Dendritic cell treated with granulocyte-macrophage colony-stimulating factor and Interleukin-4, amounts not matched to agents 40 ng/mL and 50 ng/mL, for 4 days (primary cell): ENCODE results near the gene ANAPC15.
A peak's percentile ranks its signal among the peaks of the same experiment; 100 is the strongest.
"Not testable (repeated sequence)": the region's sequence is repeated elsewhere in the genome, so short reads cannot be mapped to it uniquely, and the experiment has no call there.

Experiments used
- H3K27ac Mint-ChIP-seq: one replicate; pipeline ENCODE4 v1.8.0; 2022; ENCODE audit warnings: mild to moderate bottlenecking, mixed read lengths
- H3K27me3 Mint-ChIP-seq: one replicate; pipeline ENCODE4 v1.8.0; 2022; ENCODE audit warnings: mild to moderate bottlenecking, mixed read lengths
- H3K36me3 Mint-ChIP-seq: one replicate; pipeline ENCODE4 v1.8.0; 2022; ENCODE audit warnings: low read depth, mixed read lengths
- H3K4me1 Mint-ChIP-seq: one replicate; pipeline ENCODE4 v1.8.0; 2022; ENCODE audit warnings: low read depth, mixed read lengths
- H3K4me3 Mint-ChIP-seq: one replicate; pipeline ENCODE4 v1.8.0; 2022; ENCODE audit warnings: mild to moderate bottlenecking, moderate library complexity, mixed read lengths
- H3K9me3 Mint-ChIP-seq: one replicate; pipeline ENCODE4 v1.8.0; 2022; ENCODE audit warnings: mixed read lengths
- intact Hi-C: fragments of 100-400 bp; cut with micrococcal nuclease; formaldehyde crosslinking; loops from one replicate; pipeline ENCODE4 v1.15.0; 2022

Gene ANAPC15

DNA sequence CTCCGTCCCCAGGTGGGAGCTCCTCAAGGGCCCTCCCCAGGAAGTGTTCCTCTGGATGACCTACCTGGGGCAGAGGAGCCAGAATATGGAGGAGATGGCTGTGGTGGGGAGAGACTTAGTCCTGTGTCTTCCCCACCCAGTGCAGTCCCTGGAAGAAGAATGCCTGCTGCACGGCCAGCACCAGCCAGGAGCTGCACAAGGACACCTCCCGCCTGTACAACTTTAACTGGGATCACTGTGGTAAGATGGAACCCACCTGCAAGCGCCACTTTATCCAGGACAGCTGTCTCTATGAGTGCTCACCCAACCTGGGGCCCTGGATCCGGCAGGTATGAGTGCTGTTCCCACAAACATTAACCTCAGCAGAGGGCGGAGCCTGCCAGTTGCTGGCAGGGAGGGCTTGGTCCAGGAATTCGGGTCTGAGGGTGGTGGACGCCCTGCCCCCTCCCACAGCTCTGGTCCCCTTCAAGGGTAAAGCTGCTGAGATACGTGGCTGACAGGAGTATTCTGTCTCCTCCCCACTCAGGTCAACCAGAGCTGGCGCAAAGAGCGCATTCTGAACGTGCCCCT lies 26.4 kb upstream of the ANAPC15 start:
- H3K36me3 Mint-ChIP-seq, result no peaks in the 10 kb centered on the region
- H3K27ac Mint-ChIP-seq, result no peak overlapping the region
- peaks cover 9% of the 10 kb centered on the region for H3K9me3 Mint-ChIP-seq
- H3K27me3 Mint-ChIP-seq, result no peaks in the 10 kb centered on the region
- H3K4me3 Mint-ChIP-seq, result no peak overlapping the region
- peaks cover 71% of the 10 kb centered on the region for H3K4me1 Mint-ChIP-seq
- intact Hi-C loops, result no loop called here

DNA sequence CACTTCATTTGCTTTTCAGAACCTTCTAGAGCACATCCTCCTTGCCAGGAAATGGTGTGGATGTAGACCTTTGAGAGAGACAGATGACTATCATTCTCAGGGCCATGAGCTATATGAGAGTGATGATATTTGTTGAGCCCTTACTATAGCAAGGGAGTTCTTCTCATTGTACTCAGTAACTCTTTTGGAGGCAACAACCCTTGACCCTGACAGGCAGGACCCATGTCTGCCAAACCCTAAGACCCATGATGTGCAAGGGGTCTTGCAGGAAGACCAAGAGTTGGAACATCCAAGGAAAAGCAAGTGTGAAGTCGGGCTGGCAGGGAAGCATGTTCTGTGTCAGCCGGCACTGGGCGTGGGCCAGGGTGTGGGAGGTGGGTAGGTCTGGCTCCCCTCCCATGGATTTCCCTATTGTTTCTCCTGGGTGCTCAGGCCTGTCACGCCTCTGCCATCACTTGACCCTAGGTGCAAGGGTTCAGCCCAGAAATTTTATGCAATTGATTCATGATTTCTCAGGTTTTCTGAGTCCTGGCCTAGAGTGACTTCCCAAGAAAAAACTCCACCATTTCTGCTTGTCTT lies 24.3 kb upstream of the ANAPC15 start:
- intact Hi-C loops, result no loop called here
- Mint-ChIP-seq H3K4me1 (peaks cover 81% of the 10 kb centered on the region), H3K27me3 (no peaks in the 10 kb centered on the region), H3K27ac (peak overlapping the region; percentile 73), H3K36me3 (no peaks in the 10 kb centered on the region), H3K9me3 (peaks cover 9% of the 10 kb centered on the region), H3K4me3 (no peak overlapping the region)

DNA sequence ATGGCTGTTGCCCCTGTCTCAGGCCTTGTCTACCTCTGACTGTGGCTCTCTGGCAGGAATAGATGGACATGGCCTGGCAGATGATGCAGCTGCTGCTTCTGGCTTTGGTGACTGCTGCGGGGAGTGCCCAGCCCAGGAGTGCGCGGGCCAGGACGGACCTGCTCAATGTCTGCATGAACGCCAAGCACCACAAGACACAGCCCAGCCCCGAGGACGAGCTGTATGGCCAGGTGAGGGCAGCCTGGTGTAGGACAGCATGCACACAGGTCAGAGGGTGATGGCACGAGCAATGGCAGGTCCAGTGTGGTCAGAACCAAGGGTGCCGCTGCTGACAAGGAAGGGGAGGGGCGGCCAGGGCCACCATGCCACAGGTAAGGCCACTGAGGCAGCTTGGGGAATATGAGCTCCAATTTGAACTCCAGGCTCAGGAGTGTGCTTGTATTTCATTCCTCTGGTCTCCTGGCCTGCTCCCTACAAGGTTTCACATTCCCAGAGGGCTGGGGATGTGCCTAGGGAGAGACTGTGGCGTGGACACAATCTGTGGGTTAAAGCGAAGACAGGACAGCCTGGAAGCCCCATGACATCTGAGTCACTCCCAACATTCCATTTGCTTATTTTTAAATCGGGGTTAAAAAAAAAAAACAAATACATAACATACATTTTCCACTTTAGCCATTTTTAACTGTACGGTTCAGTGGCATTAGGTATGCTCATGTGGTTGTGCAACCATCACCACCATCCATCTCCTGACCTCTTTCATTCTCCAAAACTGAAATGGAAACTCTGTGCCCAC lies 23.6 kb upstream of the ANAPC15 start:
- no peaks in the 10 kb centered on the region for H3K27me3 Mint-ChIP-seq
- no peaks in the 10 kb centered on the region for H3K36me3 Mint-ChIP-seq
- H3K4me3 Mint-ChIP-seq, result no peak overlapping the region
- H3K27ac Mint-ChIP-seq, result peak overlapping the region; percentile 73
- H3K9me3 Mint-ChIP-seq, result peaks cover 9% of the 10 kb centered on the region
- intact Hi-C loops, result no loop called here
- H3K4me1 Mint-ChIP-seq, result peaks cover 74% of the 10 kb centered on the region

DNA sequence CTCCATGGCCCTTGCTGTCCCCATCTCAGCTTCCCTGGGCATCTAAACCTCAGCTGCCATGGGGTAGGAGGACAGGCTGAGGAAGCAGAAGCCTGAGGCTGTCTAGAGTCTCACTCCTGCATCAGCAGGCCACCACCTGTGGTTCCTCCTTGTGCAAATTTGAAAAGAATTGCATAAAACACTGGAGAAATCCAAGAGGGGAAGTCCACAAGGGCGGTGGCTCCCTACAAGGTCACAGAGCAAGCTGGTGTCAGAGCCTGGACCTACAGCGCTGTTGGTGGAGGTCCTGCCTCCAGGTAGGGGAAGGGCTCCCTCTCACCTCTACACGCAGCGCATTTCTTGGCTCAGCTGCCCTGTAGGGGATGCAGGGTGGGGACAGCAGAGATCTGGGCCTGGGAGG lies 23.0 kb upstream of the ANAPC15 start, which contains the start of gene FOLR3:
Gene FOLR3, plus strand, starts transcription at position 253 of the 400 bp plus-strand sequence. CDS start 228 bp downstream, outside the sequence.
- H3K9me3 Mint-ChIP-seq, H3K4me3 Mint-ChIP-seq, H3K27me3 Mint-ChIP-seq, H3K36me3 Mint-ChIP-seq, intact Hi-C loops: not testable (repeated sequence)
- Mint-ChIP-seq H3K27ac (peak within 1 kb of the TSS; percentile 73), H3K4me1 (peaks cover 68% of the 10 kb centered on the region)

DNA sequence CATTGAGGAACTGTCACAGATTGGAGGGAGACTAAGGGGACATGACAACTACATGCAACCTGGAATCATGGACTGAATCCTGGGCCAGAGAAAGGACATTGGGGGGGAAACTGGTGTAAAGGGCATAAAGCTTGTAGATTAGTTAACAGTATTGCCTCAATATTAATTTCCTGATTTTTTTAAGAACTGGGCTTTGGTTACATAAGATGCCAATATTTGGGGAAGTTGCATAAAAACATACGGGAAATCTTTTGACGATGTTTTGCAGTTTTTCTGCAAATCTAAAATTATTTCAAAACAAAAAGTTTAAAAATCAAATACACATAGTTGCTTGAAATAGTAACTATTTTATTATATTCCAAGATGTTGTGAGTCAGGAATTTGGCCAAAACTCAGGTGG lies 20.2 kb upstream of the ANAPC15 start:
- peaks cover 54% of the 10 kb centered on the region for H3K4me1 Mint-ChIP-seq
- H3K4me3 Mint-ChIP-seq, result no peak overlapping the region
- H3K36me3 Mint-ChIP-seq, result peaks cover 11% of the 10 kb centered on the region
- intact Hi-C loops, result no loop called here
- peaks cover 23% of the 10 kb centered on the region for H3K9me3 Mint-ChIP-seq
- H3K27ac Mint-ChIP-seq, result peak overlapping the region; percentile 83
- no peaks in the 10 kb centered on the region for H3K27me3 Mint-ChIP-seq

DNA sequence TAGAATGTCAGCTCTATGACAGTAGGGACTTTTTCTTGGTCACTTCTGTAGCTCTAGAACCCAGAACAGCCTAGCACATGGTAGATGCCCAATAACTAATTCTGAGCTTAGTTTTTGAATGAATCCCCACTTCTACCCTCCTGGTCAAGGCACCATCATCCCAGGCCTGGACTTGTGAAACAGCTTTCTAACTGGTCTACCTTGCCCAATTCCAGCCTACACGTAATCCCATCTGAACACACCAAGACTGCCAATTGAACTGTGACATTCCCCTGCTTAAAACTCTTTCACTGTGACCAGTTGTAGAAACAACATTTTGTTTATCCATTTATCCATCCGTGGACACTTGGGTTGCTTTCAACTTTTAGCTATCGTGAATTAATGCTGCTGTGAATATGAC lies 16.9 kb upstream of the ANAPC15 start:
- H3K27me3 Mint-ChIP-seq, result no peaks in the 10 kb centered on the region
- H3K4me1 Mint-ChIP-seq, result peaks cover 30% of the 10 kb centered on the region
- intact Hi-C loops, result no loop called here
- H3K4me3 Mint-ChIP-seq, result no peak overlapping the region
- H3K9me3 Mint-ChIP-seq, result peaks cover 14% of the 10 kb centered on the region
- no peak overlapping the region for H3K27ac Mint-ChIP-seq
- peaks cover 11% of the 10 kb centered on the region for H3K36me3 Mint-ChIP-seq

DNA sequence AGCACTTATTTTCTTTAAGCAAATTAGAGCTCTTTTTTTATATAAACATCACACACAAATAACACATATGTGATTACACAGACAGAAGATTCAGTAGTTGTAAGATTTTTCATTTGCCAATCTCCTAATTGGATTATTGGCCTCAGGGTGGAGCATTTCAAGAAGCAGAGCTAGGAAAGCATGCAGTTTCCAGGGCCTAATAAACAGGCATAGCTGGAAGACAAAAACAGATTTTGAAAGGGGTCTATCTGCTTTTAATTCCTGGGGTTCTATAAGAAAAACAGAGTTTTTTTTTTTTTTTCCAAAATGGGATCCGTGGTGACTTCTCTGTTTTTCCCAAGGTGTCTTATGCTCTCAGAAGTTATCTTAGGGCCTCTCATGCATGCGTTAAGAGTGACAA lies 15.4 kb upstream of the ANAPC15 start:
- Mint-ChIP-seq H3K9me3 (peaks cover 14% of the 10 kb centered on the region), H3K27me3 (no peaks in the 10 kb centered on the region), H3K4me1 (peaks cover 34% of the 10 kb centered on the region), H3K4me3 (no peak overlapping the region), H3K36me3 (peaks cover 11% of the 10 kb centered on the region), H3K27ac (no peak overlapping the region)
- intact Hi-C loops, result no loop called here

DNA sequence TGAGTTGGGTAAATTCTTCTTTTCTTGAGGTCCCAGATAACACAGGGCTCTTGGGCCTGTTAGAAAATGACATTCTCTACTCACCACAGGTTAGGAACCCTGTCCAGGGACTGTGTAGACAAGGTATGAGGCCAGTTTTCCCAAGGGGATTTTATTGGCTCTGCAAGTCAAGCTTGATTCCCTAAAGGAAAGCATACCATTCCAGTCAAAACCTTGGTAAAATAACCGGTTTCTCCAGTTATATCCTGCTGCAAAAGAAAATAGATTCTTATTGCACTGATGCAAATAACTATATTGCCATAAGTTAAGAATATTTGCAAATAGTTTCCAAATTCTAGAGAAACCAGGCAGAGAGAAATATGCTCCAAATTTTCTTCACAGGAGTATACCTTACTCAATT lies 13.5 kb upstream of the ANAPC15 start:
- Mint-ChIP-seq H3K9me3 (peaks cover 14% of the 10 kb centered on the region), H3K4me1 (peaks cover 25% of the 10 kb centered on the region), H3K27me3 (no peaks in the 10 kb centered on the region), H3K4me3 (no peak overlapping the region), H3K27ac (no peak overlapping the region), H3K36me3 (peaks cover 11% of the 10 kb centered on the region)
- intact Hi-C loops, result no loop called here

DNA sequence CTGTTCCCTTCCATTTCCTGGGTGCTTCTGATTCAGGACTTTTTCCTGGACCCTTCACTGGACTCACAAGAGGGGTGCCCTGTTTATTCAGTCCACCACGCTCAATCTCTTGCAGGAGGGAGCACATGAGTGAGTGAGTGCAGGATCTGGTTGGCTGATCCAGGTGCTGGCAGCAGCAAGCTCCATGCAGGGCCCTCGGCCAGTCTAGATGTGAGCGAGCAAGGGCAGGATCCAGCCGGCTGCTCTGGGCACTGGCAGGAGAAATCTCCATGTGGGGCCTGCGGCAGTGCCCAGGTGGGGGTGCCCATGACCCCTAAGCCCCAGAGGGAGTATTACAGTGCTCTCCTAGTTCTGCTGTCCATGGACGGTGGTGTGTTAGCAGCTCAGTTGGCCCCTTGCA lies 11.6 kb upstream of the ANAPC15 start:
- Mint-ChIP-seq H3K27me3 (no peaks in the 10 kb centered on the region), H3K4me1 (peaks cover 27% of the 10 kb centered on the region), H3K4me3 (no peak overlapping the region), H3K9me3 (peaks cover 10% of the 10 kb centered on the region), H3K27ac (peak overlapping the region; percentile 21), H3K36me3 (peaks cover 8% of the 10 kb centered on the region)
- intact Hi-C loops, result no loop called here

DNA sequence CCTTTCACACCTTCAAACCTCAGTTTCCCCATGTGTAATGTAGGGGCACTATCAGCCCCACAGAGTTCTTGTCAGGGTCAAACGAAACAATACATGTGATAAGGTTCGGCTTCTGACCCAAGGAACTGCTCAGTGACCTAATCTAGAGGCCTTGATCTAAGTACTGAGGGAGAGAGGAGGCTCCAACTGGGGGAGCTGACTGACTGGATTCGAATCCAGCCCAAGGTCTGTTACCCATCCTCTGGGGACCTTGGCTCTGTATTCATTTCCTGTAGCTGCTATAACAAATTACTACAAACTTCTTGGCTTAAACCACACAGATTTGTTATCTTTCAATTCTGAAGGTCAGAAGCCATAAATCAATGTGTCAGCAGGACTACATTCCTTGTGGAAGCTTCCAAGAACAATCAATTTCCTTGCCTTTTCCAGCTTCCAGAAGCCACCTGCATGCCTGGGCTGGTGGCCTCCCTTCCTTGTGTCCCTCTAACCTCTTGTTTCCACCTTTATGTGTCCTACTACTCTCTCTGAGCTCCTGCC lies 10.7 kb upstream of the ANAPC15 start:
- intact Hi-C loops, result no loop called here
- Mint-ChIP-seq H3K27me3 (no peaks in the 10 kb centered on the region), H3K27ac (no peak overlapping the region), H3K4me1 (peaks cover 29% of the 10 kb centered on the region), H3K36me3 (no peaks in the 10 kb centered on the region), H3K4me3 (no peak overlapping the region), H3K9me3 (peaks cover 2% of the 10 kb centered on the region)

DNA sequence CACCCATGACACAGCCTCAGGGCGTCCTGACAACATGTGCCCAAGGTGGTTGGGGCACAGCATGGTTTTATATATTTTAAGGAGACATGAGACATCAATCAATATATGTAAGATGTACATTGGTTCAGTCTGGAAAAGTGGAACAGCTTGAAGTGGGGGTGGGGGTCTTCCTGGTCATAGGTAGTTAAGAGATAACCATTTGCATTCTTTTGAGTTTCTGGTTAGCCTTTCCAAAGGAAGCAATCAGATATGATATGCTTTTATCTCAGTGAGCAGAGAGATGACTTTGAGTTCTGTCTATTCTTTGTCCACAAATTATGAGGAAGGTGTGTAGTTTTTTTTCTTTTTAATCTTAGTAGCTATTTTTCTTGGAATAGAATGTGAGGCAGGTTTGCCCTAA lies 10.1 kb upstream of the ANAPC15 start:
- Mint-ChIP-seq H3K36me3 (no peaks in the 10 kb centered on the region), H3K27me3 (no peaks in the 10 kb centered on the region), H3K9me3 (no peaks in the 10 kb centered on the region), H3K27ac (no peak overlapping the region), H3K4me3 (no peak overlapping the region), H3K4me1 (peaks cover 29% of the 10 kb centered on the region)
- intact Hi-C loops, result no loop called here

DNA sequence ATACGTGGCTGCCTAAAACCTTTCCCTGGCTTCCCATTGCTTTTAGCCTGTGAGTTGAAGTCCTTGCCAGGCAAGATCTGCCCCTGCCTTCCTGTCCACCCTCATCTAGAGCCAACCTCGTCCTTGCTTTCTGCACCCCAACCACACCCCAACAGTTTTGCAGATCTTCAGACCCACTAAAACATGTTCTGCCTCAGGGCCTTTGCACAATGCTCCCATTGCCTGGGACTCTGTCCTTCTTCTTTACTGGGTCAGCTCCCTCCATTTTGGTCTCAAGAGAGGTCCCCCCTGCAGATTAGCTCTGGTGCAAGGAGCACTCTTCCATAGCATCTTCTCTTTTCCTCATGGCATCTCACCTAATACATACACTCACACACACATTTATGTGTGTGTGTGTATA lies 8.4 kb upstream of the ANAPC15 start:
- Mint-ChIP-seq H3K27ac (no peak overlapping the region), H3K27me3 (no peaks in the 10 kb centered on the region), H3K4me1 (peaks cover 37% of the 10 kb centered on the region)

DNA sequence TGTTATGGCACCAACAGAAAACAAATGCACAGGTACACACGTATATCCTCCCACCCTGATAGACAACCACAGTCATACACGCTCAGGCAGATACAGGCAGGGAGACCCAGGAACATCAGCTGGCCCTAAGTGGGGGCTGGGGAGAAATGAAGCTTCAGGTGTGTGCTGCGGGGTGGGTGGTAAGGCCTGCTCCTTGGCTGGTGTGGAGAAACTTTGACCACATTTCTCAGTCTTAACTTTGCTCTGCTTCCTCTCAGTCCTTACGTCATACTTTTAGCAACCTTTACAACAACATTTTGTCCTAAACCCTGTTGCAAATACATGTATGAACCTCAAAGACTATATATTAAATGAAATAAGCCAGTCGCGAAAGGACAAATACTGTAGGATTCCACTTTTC lies 6.7 kb upstream of the ANAPC15 start:
- intact Hi-C loops, result no loop called here
- Mint-ChIP-seq H3K4me3 (no peak overlapping the region), H3K27ac (peak overlapping the region; percentile 8), H3K9me3 (no peaks in the 10 kb centered on the region), H3K27me3 (no peaks in the 10 kb centered on the region), H3K4me1 (peaks cover 34% of the 10 kb centered on the region), H3K36me3 (no peaks in the 10 kb centered on the region)

More for the DNA sequence above, 8.4 kb upstream of the ANAPC15 start:
- no peak overlapping the region for H3K4me3 Mint-ChIP-seq
- intact Hi-C loops, result no loop called here
- H3K9me3 Mint-ChIP-seq, result no peaks in the 10 kb centered on the region
- H3K36me3 Mint-ChIP-seq, result no peaks in the 10 kb centered on the region

DNA sequence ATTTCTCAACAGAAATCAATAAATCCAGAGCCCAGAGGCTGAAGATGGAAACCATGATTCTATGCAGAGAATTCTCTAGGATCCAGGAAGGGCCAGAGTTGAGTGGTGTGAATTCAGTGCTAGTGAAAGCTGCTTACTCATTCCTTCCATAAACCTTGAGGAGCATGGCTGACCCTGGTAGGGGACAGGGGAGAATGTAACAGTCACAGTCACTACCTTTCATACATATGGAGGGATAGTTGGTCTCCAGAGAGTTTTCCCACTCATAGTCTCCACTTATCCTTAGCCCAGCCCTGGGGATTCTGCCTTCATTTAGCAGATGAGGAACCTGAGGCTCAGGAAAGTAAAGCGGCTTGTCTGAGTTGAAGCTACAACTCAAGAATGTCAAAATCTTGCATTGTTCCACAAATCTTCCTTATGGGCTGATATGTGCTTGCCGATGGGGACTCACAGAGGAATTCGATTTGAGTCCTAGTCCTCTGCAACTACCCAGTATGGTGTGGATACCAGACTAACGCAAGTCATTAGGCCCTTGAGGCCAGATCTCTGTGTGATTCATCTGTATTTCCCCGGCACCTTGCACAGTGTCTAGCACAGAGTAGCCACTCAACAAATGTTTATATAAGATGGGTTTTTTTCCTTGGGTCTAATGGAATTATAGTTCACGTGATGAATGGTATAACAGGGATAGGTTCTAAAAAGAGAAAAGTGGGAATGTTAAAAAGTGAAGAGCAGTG lies 3.7 kb upstream of the ANAPC15 start:
- no peak overlapping the region for H3K27ac Mint-ChIP-seq
- intact Hi-C loops, result no loop called here
- peaks cover 6% of the 10 kb centered on the region for H3K36me3 Mint-ChIP-seq
- peaks cover 40% of the 10 kb centered on the region for H3K4me1 Mint-ChIP-seq
- H3K9me3 Mint-ChIP-seq, result no peaks in the 10 kb centered on the region
- H3K27me3 Mint-ChIP-seq, result no peaks in the 10 kb centered on the region
- H3K4me3 Mint-ChIP-seq, result no peak overlapping the region
